ENCODE data around the gene MDFI. TPM values are rescaled to one million over a fixed set of nuclear protein-coding genes. Genes with fewer than 3 reads are reported as not detected.
A peak's percentile ranks its signal among the peaks of the same experiment; 100 is the strongest.

MDFI gene
- total and polyA plus RNA-seq, 3 donors from 2014 or later = 12.9 to 16.0 (median 15.1) TPM

GRCh38 chr6:41679696-41680095 lies 41.4 kb downstream of the MDFI start:
- DNase-seq = no peak
- peaks cover 17% of the 10 kb centered on the region for H3K4me1 ChIP-seq
- no peaks in the 10 kb centered on the region for H3K36me3 ChIP-seq (ENCODE audit: low read depth, missing control alignments)
- TF ChIP-seq POLR2A (IDR thresholded peaks at IDR 0.05) = no peak
- TF ChIP-seq CTCF (IDR thresholded peaks at IDR 0.05) = no peak
- no peak overlapping the region for H3K4me3 ChIP-seq
- no peaks in the 10 kb centered on the region for H3K27me3 ChIP-seq
- no peaks in the 10 kb centered on the region for H3K9me3 ChIP-seq
- WGBS, 2 donors = 91 to 92% methylated on average over 8 to 9 of the region's 9 CpGs
- intact Hi-C loops (cut with DNase I; ENCODE audit: low total_unique reads) = loop anchor here (5.0 to 10.0 kb wide), 3 partner anchors 77 to 312 kb away; no protein-coding TSS in a partner anchor
- H3K27ac ChIP-seq = no peak overlapping the region

GRCh38 chr6:41680182-41680965 lies 42.1 kb downstream of the MDFI start:
- TF ChIP-seq CTCF (IDR thresholded peaks at IDR 0.05) (no peak), POLR2A (IDR thresholded peaks at IDR 0.05) (no peak)
- peaks cover 17% of the 10 kb centered on the region for H3K4me1 ChIP-seq
- 79 to 86% methylated on average over 8 to 11 of the region's 11 CpGs for WGBS, 2 donors
- no peak overlapping the region for H3K4me3 ChIP-seq
- no peaks in the 10 kb centered on the region for H3K9me3 ChIP-seq
- H3K27me3 ChIP-seq = no peaks in the 10 kb centered on the region
- H3K36me3 ChIP-seq (ENCODE audit: low read depth, missing control alignments) = no peaks in the 10 kb centered on the region
- no peak overlapping the region for H3K27ac ChIP-seq
- intact Hi-C loops (cut with DNase I; ENCODE audit: low total_unique reads) = loop anchor here (5.0 to 10.0 kb wide), 2 partner anchors 78 to 216 kb away; no protein-coding TSS in a partner anchor
- DNase-seq = no peak

- intact Hi-C loops (cut with DNase I; ENCODE audit: low total_unique reads) = loop anchor here (5.0 to 10.0 kb wide), 2 partner anchors 80 to 217 kb away; no protein-coding TSS in a partner anchor
- H3K4me3 ChIP-seq = no peak overlapping the region
- peaks cover 17% of the 10 kb centered on the region for H3K4me1 ChIP-seq
- no peaks in the 10 kb centered on the region for H3K36me3 ChIP-seq (ENCODE audit: low read depth, missing control alignments)
- no peaks in the 10 kb centered on the region for H3K9me3 ChIP-seq
- H3K27ac ChIP-seq = peak overlapping the region; percentile 88 to 95
- WGBS, 2 donors = 3 to 5% methylated on average over 9 of the region's 9 CpGs
- TF ChIP-seq CTCF (IDR thresholded peaks at IDR 0.05) (peak; percentile 66 to 92 (median 83)), POLR2A (IDR thresholded peaks at IDR 0.05) (no peak)
- H3K27me3 ChIP-seq = no peaks in the 10 kb centered on the region
- DNase-seq = peak; percentile 97
These were observed 43.8 kb downstream of the MDFI start for GRCh38 chr6:41682056-41682477.

GRCh38 chr6:41682497-41683272 lies 44.4 kb downstream of the MDFI start:
- H3K27me3 ChIP-seq = no peaks in the 10 kb centered on the region
- H3K27ac ChIP-seq = peak overlapping the region; percentile 88 to 95
- H3K9me3 ChIP-seq = no peaks in the 10 kb centered on the region
- peak overlapping the region; percentile 58 to 73 for H3K4me3 ChIP-seq
- peak; percentile 49 for DNase-seq
- WGBS, 2 donors = 10 to 14% methylated on average over 19 to 31 of the region's 31 CpGs
- no peaks in the 10 kb centered on the region for H3K36me3 ChIP-seq (ENCODE audit: low read depth, missing control alignments)
- intact Hi-C loops (cut with DNase I; ENCODE audit: low total_unique reads) = loop anchor here (5.0 to 10.0 kb wide), 2 partner anchors 80 to 218 kb away; no protein-coding TSS in a partner anchor
- peaks cover 17% of the 10 kb centered on the region for H3K4me1 ChIP-seq
- TF ChIP-seq CTCF (IDR thresholded peaks at IDR 0.05) = no peak
- TF ChIP-seq POLR2A (IDR thresholded peaks at IDR 0.05) = no peak

All from testis (tissue), 3 donors.